Measurements from ENCODE around the gene BAMBI.

GRCh38 chr10:28680358-28680752 lies 3.0 kb downstream of the BAMBI start:
- TF ChIP-seq EZH2 (IDR thresholded peaks at IDR 0.05; ENCODE audit: insufficient read depth, low read length) (no peak), CTCF (IDR thresholded peaks at IDR 0.05; ENCODE audit: insufficient read depth, low read depth, low read length) (no peak)

Measured in astrocyte (in vitro differentiated cells and primary cell).